GM12892 (cell line): ENCODE results near the gene KLK4.

ENCODE experiments used
- POLR2A ChIP-seq: IDR thresholded peaks from 2 replicates; pipeline ENCODE4 v1.6.1; 2011; ENCODE audit warnings: low read depth, low read length, control low read depth
- POLR2AphosphoS5 ChIP-seq: IDR thresholded peaks from 2 replicates; pipeline ENCODE4 v1.6.1; 2011; ENCODE audit warnings: low read depth, low read length, control low read depth

DNA sequence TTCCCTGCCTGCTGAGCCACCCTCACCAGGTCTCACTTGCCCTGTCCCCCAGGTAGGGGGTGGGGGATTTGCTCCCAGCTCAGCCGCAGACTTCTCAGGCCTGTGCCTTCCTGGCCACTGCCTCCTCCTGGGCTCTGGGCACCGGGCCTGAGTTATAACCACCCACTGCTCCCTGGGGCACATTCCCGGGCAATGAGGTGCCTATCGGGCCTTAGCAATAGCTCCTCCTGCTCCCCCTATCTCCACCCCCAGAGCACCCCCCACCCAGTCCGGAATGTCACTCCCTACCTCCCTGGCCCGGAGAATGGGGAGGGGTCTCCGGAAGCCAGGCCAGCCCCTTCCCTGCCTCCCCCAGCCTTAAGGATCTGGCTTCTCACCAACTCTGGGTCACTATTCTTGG is 41.7 kb upstream of the KLK4 start, which contains the start of gene KLK5:
- TF ChIP-seq POLR2AphosphoS5 (no peak), POLR2A (no peak)
